ENCODE data around the gene BAMBI.

DNA sequence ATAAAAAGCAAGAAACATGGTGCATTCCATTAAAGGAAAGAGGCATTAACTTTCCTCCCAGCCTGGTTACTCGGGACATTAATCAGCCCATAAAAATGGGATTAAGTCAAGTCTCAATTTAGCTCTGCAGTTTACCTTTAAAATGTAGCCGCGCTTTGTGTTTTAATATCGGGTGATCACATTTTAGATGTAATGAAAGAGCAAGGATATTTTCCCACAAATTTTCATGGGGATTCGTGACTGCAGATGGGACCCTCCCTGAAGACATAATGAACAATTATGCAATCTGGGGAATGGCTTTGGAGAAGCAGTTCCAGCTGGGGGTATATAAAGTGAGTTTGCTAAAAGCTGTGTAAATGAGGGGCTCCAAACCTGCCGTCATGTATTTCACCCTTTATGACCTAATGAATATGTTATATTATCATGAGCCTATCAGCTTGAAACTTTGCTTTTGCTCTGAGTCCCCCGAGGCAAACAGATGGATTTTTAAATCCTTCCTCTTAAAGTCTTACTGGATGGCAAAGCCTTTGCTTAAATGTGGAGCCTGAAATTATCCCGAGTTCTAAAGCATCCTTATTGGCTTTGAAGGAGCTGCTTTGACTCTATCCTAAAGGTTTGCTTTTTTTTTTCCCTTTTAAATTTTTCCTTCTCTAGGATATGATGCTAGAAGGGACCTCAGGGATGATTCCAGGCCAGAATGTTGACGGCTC is 31.8 kb downstream of the BAMBI start:
- TF ChIP-seq, protein P1, sequence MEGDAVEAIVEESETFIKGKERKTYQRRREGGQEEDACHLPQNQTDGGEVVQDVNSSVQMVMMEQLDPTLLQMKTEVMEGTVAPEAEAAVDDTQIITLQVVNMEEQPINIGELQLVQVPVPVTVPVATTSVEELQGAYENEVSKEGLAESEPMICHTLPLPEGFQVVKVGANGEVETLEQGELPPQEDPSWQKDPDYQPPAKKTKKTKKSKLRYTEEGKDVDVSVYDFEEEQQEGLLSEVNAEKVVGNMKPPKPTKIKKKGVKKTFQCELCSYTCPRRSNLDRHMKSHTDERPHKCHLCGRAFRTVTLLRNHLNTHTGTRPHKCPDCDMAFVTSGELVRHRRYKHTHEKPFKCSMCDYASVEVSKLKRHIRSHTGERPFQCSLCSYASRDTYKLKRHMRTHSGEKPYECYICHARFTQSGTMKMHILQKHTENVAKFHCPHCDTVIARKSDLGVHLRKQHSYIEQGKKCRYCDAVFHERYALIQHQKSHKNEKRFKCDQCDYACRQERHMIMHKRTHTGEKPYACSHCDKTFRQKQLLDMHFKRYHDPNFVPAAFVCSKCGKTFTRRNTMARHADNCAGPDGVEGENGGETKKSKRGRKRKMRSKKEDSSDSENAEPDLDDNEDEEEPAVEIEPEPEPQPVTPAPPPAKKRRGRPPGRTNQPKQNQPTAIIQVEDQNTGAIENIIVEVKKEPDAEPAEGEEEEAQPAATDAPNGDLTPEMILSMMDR (IDR thresholded peaks at IDR 0.05), result no peak
- TF ChIP-seq POLR2A (IDR thresholded peaks at IDR 0.05), result no peak

Measured in esophagus squamous epithelium (tissue), 4 donors.